Psoas muscle (tissue), 8 donors: ENCODE results near the gene HMCN1. TPM values are rescaled to one million over a fixed set of nuclear protein-coding genes. Genes with fewer than 3 reads are reported as not detected.

Source experiments
- ATAC-seq, 4 donors: fragments of 200-7000 bp; cut with Tn5 transposase; one replicate each; pipeline ENCODE4 v1.9.1; 2020; ENCODE audit warnings: moderate library complexity in 3 of 4, mild to moderate bottlenecking in 2 of 4
- DNase-seq, 2 donors: peaks; one replicate each; pipeline ENCODE4 v3.0.0-alpha.2; 2020
- H3K27ac ChIP-seq: fragments of 200-600 bp; one replicate; pipeline ENCODE4 v1.8.0; 2022
- H3K27me3 ChIP-seq, 3 donors: fragments of 200-600 bp in 1 of 3; one replicate each; pipeline versions ENCODE4 v1.6.1 to v1.8.0; 2013 to 2022; ENCODE audit warnings: low read length in 2 of 3, mild to moderate bottlenecking in 2 of 3, moderate library complexity in 1 of 3; ENCODE audit not compliant: insufficient read depth in 3 of 3
- H3K36me3 ChIP-seq, 2 donors: fragments of 200-600 bp in 1 of 2; one replicate each; pipeline versions ENCODE4 v1.6.1 to v1.8.0; 2013 to 2022; ENCODE audit warnings: low read depth in 1 of 2, mild to moderate bottlenecking in 1 of 2, moderate library complexity in 1 of 2; ENCODE audit not compliant: insufficient read depth in 1 of 2
- H3K4me1 ChIP-seq: fragments of 200-600 bp; one replicate; pipeline ENCODE4 v1.8.0; 2022
- H3K4me3 ChIP-seq: fragments of 200-600 bp; one replicate; pipeline ENCODE4 v1.8.0; 2022; ENCODE audit warnings: mild to moderate bottlenecking
- H3K9me3 ChIP-seq: fragments of 200-600 bp; one replicate; pipeline ENCODE4 v1.8.0; 2022
- WGBS, 3 donors: extraction: QIAGEN DNeasy Blood & Tissue Kit; methylation state at CpG; one replicate each; pipeline versions ENCODE4 v1.1.6 to v1.1.7; 2013; 5-methylcytosine and 5-hydroxymethylcytosine counted together
- intact Hi-C, 2 donors: fragments of 100-400 bp; cut with DNase I; formaldehyde crosslinking; loops; one replicate each; pipeline versions ENCODE4 v1.11.0 to v1.14.2; 2022
- polyA plus RNA-seq, 3 donors: library from polyadenylated mRNA; stranded (reverse); fragments of 200-250 nt; gene quantifications; one replicate each; pipeline ENCODE4 v1.2.3, GENCODE V29; 2013
- total RNA-seq, 4 donors: library from RNA; stranded (reverse); fragmentation: NEBNext Ultra II Directional in 2 of 4; extraction: Animal tissue kit (Norgen Biotek cat#: 25700) in 2 of 4; gene quantifications; one replicate each; pipeline versions ENCODE4 v1.2.1 to v1.2.4, GENCODE V29; 2021 to 2023
- TF ChIP-seq, protein P1 (sequence below): fragments of 200-600 bp; IDR thresholded peaks from one replicate; pipeline ENCODE4 v1.8.0; 2022; ENCODE audit warnings: antibody characterized with exemption
- donor health status: healthy with polysubstance abuse.
- donor health status: DM: no; HTN: no; CAD: no; lungs with moderate emphysema.
- donor health status: Bipolar disorder and iron deficiency.
- donor health status: healthy.
- donor health status: DM: yes; HTN: yes; CAD: no.
- donor health status: DM: no; HTN: no; CAD: no.
- donor health status: DM: no; HTN: no; CAD: no.
- donor health status: DM: yes; HTN: yes; CAD: no.

HMCN1 gene
- total and polyA plus RNA-seq, 7 donors: 1.3 to 6.5 (median 1.8) TPM

DNA sequence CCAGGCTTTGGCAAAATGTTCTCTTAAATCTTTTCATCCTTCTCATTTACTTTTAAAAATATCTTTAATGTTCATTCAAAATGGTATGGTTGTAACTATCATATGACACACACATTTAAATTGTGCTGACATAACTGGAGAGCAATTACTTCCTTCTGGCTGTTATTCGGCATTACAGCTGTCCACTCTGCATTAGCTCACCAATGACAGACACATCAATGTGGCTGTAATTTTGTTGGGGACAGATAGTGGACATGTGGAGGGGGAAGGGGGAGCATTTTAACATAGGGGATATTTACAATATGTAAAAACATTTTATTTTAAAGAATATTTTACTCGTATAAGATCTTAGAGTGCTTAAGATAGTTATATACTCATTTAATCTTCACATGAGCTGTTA lies 319.8 kb downstream of the HMCN1 start:
- intact Hi-C loops: no loop called here
- Histone ChIP-seq H3K36me3 (no peaks in the 10 kb centered on the region), H3K4me1 (peaks cover 2% of the 10 kb centered on the region), H3K27me3 (no peaks in the 10 kb centered on the region), H3K27ac (no peak overlapping the region), H3K9me3 (no peaks in the 10 kb centered on the region), H3K4me3 (no peak overlapping the region)
- TF ChIP-seq, protein P1, sequence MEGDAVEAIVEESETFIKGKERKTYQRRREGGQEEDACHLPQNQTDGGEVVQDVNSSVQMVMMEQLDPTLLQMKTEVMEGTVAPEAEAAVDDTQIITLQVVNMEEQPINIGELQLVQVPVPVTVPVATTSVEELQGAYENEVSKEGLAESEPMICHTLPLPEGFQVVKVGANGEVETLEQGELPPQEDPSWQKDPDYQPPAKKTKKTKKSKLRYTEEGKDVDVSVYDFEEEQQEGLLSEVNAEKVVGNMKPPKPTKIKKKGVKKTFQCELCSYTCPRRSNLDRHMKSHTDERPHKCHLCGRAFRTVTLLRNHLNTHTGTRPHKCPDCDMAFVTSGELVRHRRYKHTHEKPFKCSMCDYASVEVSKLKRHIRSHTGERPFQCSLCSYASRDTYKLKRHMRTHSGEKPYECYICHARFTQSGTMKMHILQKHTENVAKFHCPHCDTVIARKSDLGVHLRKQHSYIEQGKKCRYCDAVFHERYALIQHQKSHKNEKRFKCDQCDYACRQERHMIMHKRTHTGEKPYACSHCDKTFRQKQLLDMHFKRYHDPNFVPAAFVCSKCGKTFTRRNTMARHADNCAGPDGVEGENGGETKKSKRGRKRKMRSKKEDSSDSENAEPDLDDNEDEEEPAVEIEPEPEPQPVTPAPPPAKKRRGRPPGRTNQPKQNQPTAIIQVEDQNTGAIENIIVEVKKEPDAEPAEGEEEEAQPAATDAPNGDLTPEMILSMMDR: no peak
- ATAC-seq (no peak), DNase-seq (no peak)
- WGBS, 3 donors: 61 to 74% (median 65%) methylated on average over 2 of the region's 2 CpGs

DNA sequence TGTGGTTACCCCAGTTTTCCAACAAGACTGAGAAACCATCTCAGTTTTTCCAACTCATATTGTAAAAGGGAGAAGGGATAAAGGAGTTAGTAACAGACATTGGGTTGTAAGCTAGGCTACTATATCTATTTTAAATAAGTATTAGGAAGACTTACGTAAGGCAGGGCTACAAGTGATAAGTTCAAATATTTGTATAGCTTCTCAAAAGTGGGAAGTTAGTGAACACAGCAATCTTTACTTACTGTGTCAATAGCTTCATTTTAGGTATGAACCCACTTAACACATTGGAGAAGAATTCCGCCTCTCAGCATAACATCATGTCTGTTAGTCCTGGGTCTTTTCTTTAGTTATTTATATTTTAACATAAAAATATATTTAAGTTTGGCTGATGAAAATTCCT lies 320.7 kb downstream of the HMCN1 start:
- no peak for ATAC-seq
- H3K9me3 ChIP-seq: no peaks in the 10 kb centered on the region

DNA sequence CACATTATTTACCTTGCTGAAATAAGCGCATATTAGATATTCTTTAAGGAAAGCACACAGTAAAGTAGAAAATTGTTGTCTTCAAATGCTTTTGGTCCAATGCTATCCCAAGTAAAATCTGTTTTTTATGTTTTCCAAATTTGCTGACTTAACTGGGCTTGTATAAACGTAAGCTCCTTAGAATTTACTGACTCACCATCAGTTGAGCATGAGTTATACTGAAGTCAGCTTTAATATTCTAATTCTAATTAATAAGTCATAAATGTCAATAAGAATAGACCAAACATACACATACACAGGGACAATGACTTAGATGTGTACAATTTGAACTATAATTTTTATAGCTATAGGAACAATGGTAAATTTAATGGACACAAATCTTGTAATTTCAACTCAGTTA lies 321.7 kb downstream of the HMCN1 start:
- ATAC-seq (no peak), DNase-seq (no peak)
- intact Hi-C loops: no loop called here
- TF ChIP-seq, protein P1: no peak
- no peaks in the 10 kb centered on the region for H3K36me3 ChIP-seq
- no peak overlapping the region for H3K4me3 ChIP-seq
- 66 to 72% (median 66%) methylated on average over 2 of the region's 2 CpGs for WGBS, 3 donors
- no peaks in the 10 kb centered on the region for H3K27me3 ChIP-seq
- peaks cover 6% of the 10 kb centered on the region for H3K4me1 ChIP-seq
- no peak overlapping the region for H3K27ac ChIP-seq
- no peaks in the 10 kb centered on the region for H3K9me3 ChIP-seq

More for the DNA sequence above, 320.7 kb downstream of the HMCN1 start:
- H3K4me3 ChIP-seq: no peak overlapping the region
- H3K27me3 ChIP-seq: no peaks in the 10 kb centered on the region
- H3K4me1 ChIP-seq: peaks cover 6% of the 10 kb centered on the region
- intact Hi-C loops: no loop called here
- TF ChIP-seq, protein P1: no peak
- H3K27ac ChIP-seq: no peak overlapping the region
- no peak for DNase-seq
- 97 to 100% (median 99%) methylated on average over 2 of the region's 2 CpGs for WGBS, 3 donors
- H3K36me3 ChIP-seq: no peaks in the 10 kb centered on the region

DNA sequence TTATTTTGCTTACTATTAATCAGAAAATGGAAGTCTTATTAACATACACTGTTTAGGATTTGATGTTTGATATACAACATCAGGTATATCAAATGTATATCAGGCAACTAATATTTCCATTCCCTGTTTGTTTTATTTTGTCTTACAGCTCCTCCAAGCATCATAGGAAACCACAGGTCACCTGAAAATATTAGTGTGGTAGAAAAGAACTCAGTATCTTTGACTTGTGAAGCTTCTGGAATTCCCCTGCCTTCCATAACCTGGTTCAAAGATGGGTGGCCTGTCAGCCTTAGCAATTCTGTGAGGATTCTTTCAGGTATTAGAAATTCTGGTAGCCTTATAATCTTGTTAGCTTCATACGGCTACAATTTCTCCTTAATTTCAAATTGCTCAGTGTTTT lies 322.9 kb downstream of the HMCN1 start:
- no peaks in the 10 kb centered on the region for H3K27me3 ChIP-seq
- no peaks in the 10 kb centered on the region for H3K36me3 ChIP-seq
- H3K27ac ChIP-seq: no peak overlapping the region
- intact Hi-C loops: no loop called here
- peaks cover 6% of the 10 kb centered on the region for H3K4me1 ChIP-seq
- no peaks in the 10 kb centered on the region for H3K9me3 ChIP-seq
- no peak for DNase-seq
- no peak overlapping the region for H3K4me3 ChIP-seq
- no peak for ATAC-seq
- WGBS, 3 donors: 92 to 100% (median 94%) methylated on average over 1 of the region's 1 CpG
- TF ChIP-seq, protein P1: no peak

DNA sequence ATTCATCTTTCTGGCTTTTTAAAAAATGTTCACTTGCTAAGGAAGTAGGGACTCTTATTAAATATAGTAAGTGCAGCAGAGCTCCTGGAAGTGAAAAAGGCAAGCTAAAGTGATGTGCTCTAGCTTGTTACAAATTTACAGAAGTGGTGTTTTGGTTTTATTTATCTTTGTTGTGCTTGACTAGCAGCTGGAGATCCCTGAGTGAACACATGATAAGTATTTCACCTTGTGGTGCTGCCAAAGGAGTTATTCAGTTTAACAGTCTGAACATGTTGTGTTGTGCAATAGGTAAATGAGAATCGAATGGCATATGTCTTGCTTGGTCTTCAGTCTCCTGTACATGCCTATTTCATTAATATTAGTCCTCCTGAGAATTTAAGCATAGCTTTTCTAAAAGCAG lies 325.1 kb downstream of the HMCN1 start:
- Histone ChIP-seq H3K4me3 (no peak overlapping the region), H3K36me3 (no peaks in the 10 kb centered on the region), H3K27ac (no peak overlapping the region), H3K9me3 (no peaks in the 10 kb centered on the region), H3K27me3 (no peaks in the 10 kb centered on the region), H3K4me1 (peaks cover 6% of the 10 kb centered on the region)
- peak; percentile 62 to 82 (median 76) for ATAC-seq
- 23 to 53% (median 45%) methylated on average over 1 of the region's 1 CpG for WGBS, 3 donors
- DNase-seq: no peak
- intact Hi-C loops: no loop called here
- TF ChIP-seq, protein P1: no peak
